H1 (cell line): ENCODE results near the gene ORC3.

ENCODE experiments used
- CTCF ChIP-seq, 3 experiments: IDR thresholded peaks; 1 replicate in 2 of 3; 2 replicates in 1 of 3; pipeline versions ENCODE4 v1.5.1 to v1.6.1; 2011; ENCODE audit warnings: low read length in 3 of 3, mild to moderate bottlenecking in 3 of 3, inconsistent platforms in 2 of 3, low read depth in 1 of 3, moderate library complexity in 1 of 3; ENCODE audit not compliant: insufficient read depth in 1 of 3; ENCODE audit errors: control extremely low read depth in 1 of 3
- EZH2 ChIP-seq: fragments of 200-600 bp; sonication (generic); IDR thresholded peaks from 2 replicates; pipeline ENCODE4 v1.7.1; 2012; ENCODE audit warnings: low read depth, mild to moderate bottlenecking, moderate library complexity, low read length, inconsistent platforms; ENCODE audit not compliant: severe bottlenecking

GRCh38 chr6:87617405-87617804 lies 27.5 kb downstream of the ORC3 start:
- TF ChIP-seq EZH2 (no peak), CTCF (IDR thresholded peaks at IDR 0.05; ENCODE audit: control extremely low read depth in 1 of 3, insufficient read depth in 1 of 3, low read depth in 1 of 3, low read length in 3 of 3) (no peak)
